ENCODE measurements around the gene HTRA3.

- no peak for TF ChIP-seq YY1 (IDR thresholded peaks at IDR 0.05; ENCODE audit: insufficient read depth, insufficient read length)
- no peak for TF ChIP-seq SUZ12 (IDR thresholded peaks at IDR 0.05; ENCODE audit: extremely low read depth, insufficient read depth, insufficient read length)
- no peak for TF ChIP-seq ZNF274 (IDR thresholded peaks at IDR 0.05; ENCODE audit: low read depth, low read length)
These were observed 55.2 kb downstream of the HTRA3 start for GRCh38 chr4:8324640-8325239.

Measured in NT2/D1 (cell line).